NCI-H2196 treated with DMSO at 0.1 percent for 48 hours (cell line): Measurements from ENCODE around the gene LRP1.
A peak's percentile ranks its signal among the peaks of the same experiment; 100 is the strongest.
"Not testable (repeated sequence)": the region's sequence is repeated elsewhere in the genome, so short reads cannot be mapped to it uniquely, and the experiment has no call there.

ENCODE experiments used
- DNase-seq: peaks from one replicate; lab custom pipeline; 2025; ENCODE audit not compliant: unreplicated experiment; lab: John Stamatoyannopoulos, UW

Gene LRP1

GRCh38 chr12:57110104-57111030 lies 17.9 kb upstream of the LRP1 start:
- DNase-seq = no peak

GRCh38 chr12:57111031-57111734 lies 17.1 kb upstream of the LRP1 start, which contains the start of gene STAT6:
Gene STAT6 (minus strand): TSS chr12:57111362. CDS start chr12:57108278, 3,084 bp downstream.
- DNase-seq = peak; percentile 35

- no peak for DNase-seq
These were observed 15.6 kb upstream of the LRP1 start for GRCh38 chr12:57112492-57113294.

- DNase-seq = no peak
These were observed 11.6 kb upstream of the LRP1 start for GRCh38 chr12:57116580-57117281.

- no peak for DNase-seq
These were observed 9.5 kb upstream of the LRP1 start for GRCh38 chr12:57118711-57119271.

GRCh38 chr12:57119294-57120085 lies 8.8 kb upstream of the LRP1 start:
- no peak for DNase-seq

GRCh38 chr12:57120718-57121117 lies 7.6 kb upstream of the LRP1 start:
- DNase-seq = not testable (repeated sequence)

GRCh38 chr12:57123813-57124212 lies 4.5 kb upstream of the LRP1 start:
- DNase-seq = no peak

GRCh38 chr12:57124261-57124877 lies 3.9 kb upstream of the LRP1 start:
- peak; percentile 28 for DNase-seq

- no peak for DNase-seq
These were observed 2.2 kb upstream of the LRP1 start for GRCh38 chr12:57126061-57126460.

GRCh38 chr12:57126561-57126960 lies 1.7 kb upstream of the LRP1 start:
- no peak for DNase-seq

GRCh38 chr12:57127101-57127725 lies 1.1 kb upstream of the LRP1 start:
- peak; percentile 7 for DNase-seq

GRCh38 chr12:57128519-57129247 lies 400 bp downstream of the LRP1 start:
- DNase-seq = no peak

GRCh38 chr12:57129321-57129842 lies 1.1 kb downstream of the LRP1 start:
- no peak for DNase-seq

GRCh38 chr12:57129889-57130288 lies 1.6 kb downstream of the LRP1 start:
- no peak for DNase-seq

- DNase-seq = no peak
These were observed 2.7 kb downstream of the LRP1 start for GRCh38 chr12:57130941-57131340.

- DNase-seq = no peak
These were observed 3.8 kb downstream of the LRP1 start for GRCh38 chr12:57131896-57132744.
